Measurements from ENCODE around the gene SIAH2. TPM values are rescaled to one million over a fixed set of nuclear protein-coding genes. Genes with fewer than 3 reads are reported as not detected.

The SIAH2 gene
- polyA plus RNA-seq, 3 donors, result 24.6 to 43.5 (median 28.2) TPM

- Mint-ChIP-seq H3K36me3 (peaks cover 15 to 20% of the 10 kb centered on the region in 2 donors), H3K4me3 (no peak overlapping the region), H3K9me3 (no peaks in the 10 kb centered on the region), H3K27ac (peak overlapping the region in 6 of 7 donors; percentile 51 to 95 (median 78)), H3K4me1 (peaks cover 51% of the 10 kb centered on the region), H3K27me3 (ENCODE audit: low read depth in 3 of 3) (peaks cover 0 to 2% (median 0%) of the 10 kb centered on the region in 3 donors)
- intact Hi-C loops (cut with micrococcal nuclease), result no loop called here
- Histone ChIP-seq H4K20me1 (ENCODE audit: insufficient read depth, low read length) (peaks cover 99% of the 10 kb centered on the region), H2AFZ (ENCODE audit: insufficient read depth, low read depth, low read length, poor library complexity, severe bottlenecking) (no peak overlapping the region), H3K36me3 (replicated peaks in 1 of 2; ENCODE audit: control insufficient read depth in 1 of 2, insufficient read depth in 2 of 2, low read length in 2 of 2) (peaks cover 5 to 13% of the 10 kb centered on the region in 2 donors), H3K27me3 (ENCODE audit: control insufficient read depth in 2 of 2, insufficient read depth in 2 of 2, low read length in 2 of 2) (no peaks in the 10 kb centered on the region), H3K9ac (ENCODE audit: insufficient read depth, low read length, poor library complexity, severe bottlenecking) (no peak overlapping the region), H3K79me2 (ENCODE audit: insufficient read depth, low read length) (peaks cover 98% of the 10 kb centered on the region), H3K9me3 (replicated peaks in 1 of 2; ENCODE audit: control insufficient read depth in 1 of 2, insufficient read depth in 1 of 2, low read length in 2 of 2) (no peaks in the 10 kb centered on the region), H3K4me2 (replicated peaks; ENCODE audit: extremely low read depth, low read length, poor library complexity, severe bottlenecking) (no peak overlapping the region), H3K27ac (ENCODE audit: low read depth in 1 of 2, low read length in 2 of 2) (peak overlapping the region; percentile 10 to 63), H3K4me3 (replicated peaks in 1 of 3; ENCODE audit: low read depth in 2 of 3, low read length in 3 of 3) (no peak overlapping the region), H3K4me1 (ENCODE audit: control insufficient read depth in 1 of 2, insufficient read depth in 2 of 2, low read length in 2 of 2) (peaks cover 13 to 23% of the 10 kb centered on the region in 2 donors)
- no peak for TF ChIP-seq CTCF (IDR thresholded peaks at IDR 0.05)
- 78% methylated on average over 5 of the region's 7 CpGs for WGBS (ENCODE audit: insufficient coverage)
- no peak for DNase-seq
These were observed 16.0 kb downstream of the SIAH2 start for GRCh38 chr3:150746791-150747590.

GRCh38 chr3:150745832-150746231 lies 17.1 kb downstream of the SIAH2 start:
- Histone ChIP-seq H3K9ac (ENCODE audit: insufficient read depth, low read length, poor library complexity, severe bottlenecking) (no peak overlapping the region), H3K4me2 (replicated peaks; ENCODE audit: extremely low read depth, low read length, poor library complexity, severe bottlenecking) (no peak overlapping the region), H3K36me3 (replicated peaks in 1 of 2; ENCODE audit: control insufficient read depth in 1 of 2, insufficient read depth in 2 of 2, low read length in 2 of 2) (peaks cover 16 to 25% of the 10 kb centered on the region in 2 donors), H3K4me3 (replicated peaks in 1 of 3; ENCODE audit: low read depth in 2 of 3, low read length in 3 of 3) (no peak overlapping the region), H4K20me1 (ENCODE audit: insufficient read depth, low read length) (peaks cover 99% of the 10 kb centered on the region), H3K27me3 (ENCODE audit: control insufficient read depth in 2 of 2, insufficient read depth in 2 of 2, low read length in 2 of 2) (no peaks in the 10 kb centered on the region), H3K27ac (ENCODE audit: low read depth in 1 of 2, low read length in 2 of 2) (no peak overlapping the region), H3K4me1 (ENCODE audit: control insufficient read depth in 1 of 2, insufficient read depth in 2 of 2, low read length in 2 of 2) (peaks cover 13 to 23% of the 10 kb centered on the region in 2 donors), H3K79me2 (ENCODE audit: insufficient read depth, low read length) (peaks cover 91% of the 10 kb centered on the region), H3K9me3 (replicated peaks in 1 of 2; ENCODE audit: control insufficient read depth in 1 of 2, insufficient read depth in 1 of 2, low read length in 2 of 2) (no peaks in the 10 kb centered on the region), H2AFZ (ENCODE audit: insufficient read depth, low read depth, low read length, poor library complexity, severe bottlenecking) (no peak overlapping the region)
- H3K4me1 Mint-ChIP-seq, result peaks cover 41% of the 10 kb centered on the region
- no peaks in the 10 kb centered on the region for H3K9me3 Mint-ChIP-seq
- H3K27me3 Mint-ChIP-seq (ENCODE audit: low read depth in 3 of 3), result peaks cover 0 to 2% (median 0%) of the 10 kb centered on the region in 3 donors
- no peak for DNase-seq
- WGBS (ENCODE audit: insufficient coverage), result no CpG with 5 or more reads among the region's 3 CpGs
- no peak for TF ChIP-seq CTCF (IDR thresholded peaks at IDR 0.05)
- H3K27ac Mint-ChIP-seq, result peak overlapping the region in 2 of 7 donors; percentile 7 to 68
- H3K36me3 Mint-ChIP-seq, result peaks cover 25 to 32% of the 10 kb centered on the region in 2 donors
- no peak overlapping the region for H3K4me3 Mint-ChIP-seq
- intact Hi-C loops (cut with micrococcal nuclease), result no loop called here

All from CD14-positive monocyte (primary cell).